Measurements from ENCODE around the gene SH3BP4.

SH3BP4 gene

GRCh38 chr2:235066490-235066889, 114.7 kb downstream of the SH3BP4 start:
- no peak for DNase-seq

DNA sequence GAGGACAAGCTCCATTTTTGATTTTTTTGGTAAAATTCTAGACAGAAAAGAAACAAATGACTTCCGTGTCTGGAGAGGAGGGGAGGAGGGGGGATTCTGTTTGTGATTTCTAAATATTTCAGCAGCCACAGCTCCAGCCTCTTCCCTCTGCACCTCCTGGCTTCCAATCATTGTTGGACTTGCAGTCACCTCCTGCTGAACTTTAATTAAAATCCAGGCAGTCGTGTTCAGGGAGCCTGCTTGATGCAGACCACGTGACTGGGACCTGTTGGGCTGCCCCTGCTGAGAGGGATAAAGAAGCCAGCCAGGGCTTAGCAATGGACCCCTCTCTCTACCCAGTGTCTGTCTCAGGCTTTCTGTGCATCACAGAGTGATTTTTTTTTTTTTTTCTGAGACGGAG, 115.1 kb downstream of the SH3BP4 start:
- no peak for DNase-seq

DNA sequence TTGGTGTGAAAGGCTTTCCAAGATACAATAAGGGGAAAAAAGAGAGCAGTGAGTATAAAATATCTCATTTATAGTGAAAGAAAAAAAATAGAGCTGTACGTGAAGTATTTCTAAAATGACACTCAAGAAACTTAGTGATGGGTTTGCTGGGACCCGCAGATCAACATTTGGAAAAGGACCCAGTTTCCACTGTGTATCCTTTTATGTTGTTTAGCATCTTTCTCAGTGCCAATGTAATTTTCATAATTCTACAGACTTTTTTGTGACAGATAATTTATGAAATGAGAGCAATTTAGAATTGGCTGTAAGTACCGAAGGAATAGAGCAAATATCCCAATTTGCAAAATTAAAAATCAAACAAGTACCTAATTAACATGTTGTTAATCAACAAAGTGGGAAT, 116.9 kb downstream of the SH3BP4 start:
- DNase-seq: no peak

- no peak for DNase-seq
Observed at GRCh38 chr2:235070063-235070706, 118.4 kb downstream of the SH3BP4 start.

DNA sequence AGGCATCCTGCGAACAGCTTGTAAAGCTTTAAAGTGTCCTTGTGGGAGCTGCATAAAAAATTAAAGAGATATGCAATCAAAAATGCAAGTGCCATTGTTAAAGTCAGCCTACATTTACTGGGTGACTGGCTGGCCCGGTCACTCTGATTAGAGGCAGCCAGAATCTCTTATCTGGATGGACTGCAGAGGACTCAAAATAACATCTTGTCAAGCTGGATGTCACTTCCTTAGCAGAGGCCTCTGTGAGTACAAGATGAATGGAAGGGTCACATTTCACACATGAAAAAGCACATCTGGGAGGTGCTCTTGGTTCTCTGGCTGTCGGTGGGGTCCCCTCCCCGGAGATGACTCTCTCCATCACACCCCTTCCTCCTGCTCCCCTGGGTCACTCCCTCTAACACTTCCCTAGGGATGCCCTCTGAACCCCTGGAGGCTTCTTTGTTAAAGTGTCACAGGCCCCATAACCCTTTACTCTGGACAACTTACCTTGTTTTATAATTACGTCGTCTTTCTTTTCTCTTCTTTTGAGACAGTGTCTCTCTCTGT, 122.1 kb downstream of the SH3BP4 start:
- no peak for DNase-seq

DNA sequence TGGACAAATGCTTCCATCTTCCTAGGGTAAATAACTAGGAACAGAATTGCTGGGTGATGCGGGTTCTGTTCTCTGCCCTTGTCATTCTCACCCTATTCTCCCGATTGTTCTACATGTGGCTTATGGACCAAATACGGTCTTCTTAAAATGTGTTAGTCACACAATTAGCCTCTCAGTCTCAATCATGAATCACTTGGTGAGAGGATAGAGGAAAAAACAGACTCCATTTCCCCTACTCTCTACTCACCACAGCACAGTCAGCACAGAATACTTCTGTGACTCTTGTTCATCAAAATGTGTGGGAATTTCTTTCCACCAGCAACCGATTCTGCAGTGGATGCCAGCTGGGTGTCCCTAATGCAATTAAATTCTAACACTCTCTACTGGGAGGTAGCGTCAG, 125.2 kb downstream of the SH3BP4 start:
- no peak for DNase-seq

- no peak for DNase-seq
Observed at GRCh38 chr2:235078182-235078581, 126.4 kb downstream of the SH3BP4 start.

- no peak for DNase-seq
Observed at GRCh38 chr2:235078914-235079472, 127.2 kb downstream of the SH3BP4 start.

GRCh38 chr2:235080101-235080500, 128.3 kb downstream of the SH3BP4 start:
- DNase-seq: peak; percentile 46

GRCh38 chr2:235082578-235083338, 130.9 kb downstream of the SH3BP4 start:
- DNase-seq: no peak

DNA sequence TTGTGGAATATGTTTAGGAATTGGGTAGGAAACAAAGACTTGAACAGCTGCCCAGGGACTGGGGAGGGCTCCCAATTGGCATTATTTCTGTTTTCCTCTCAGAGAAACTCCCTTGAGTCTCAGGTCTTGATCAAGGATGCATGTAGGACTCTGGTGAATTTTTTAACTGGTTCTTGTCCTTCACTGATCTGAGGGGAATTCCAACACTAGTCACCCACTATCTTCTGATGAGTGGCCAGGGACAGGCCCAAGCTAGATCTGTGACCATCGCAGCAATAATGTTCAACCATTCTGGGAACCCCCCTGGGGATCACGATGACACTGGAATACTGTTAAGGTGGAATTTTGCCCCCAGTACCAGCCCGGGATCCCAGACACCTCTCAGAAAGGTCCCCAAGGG, 132.0 kb downstream of the SH3BP4 start:
- DNase-seq: no peak

DNA sequence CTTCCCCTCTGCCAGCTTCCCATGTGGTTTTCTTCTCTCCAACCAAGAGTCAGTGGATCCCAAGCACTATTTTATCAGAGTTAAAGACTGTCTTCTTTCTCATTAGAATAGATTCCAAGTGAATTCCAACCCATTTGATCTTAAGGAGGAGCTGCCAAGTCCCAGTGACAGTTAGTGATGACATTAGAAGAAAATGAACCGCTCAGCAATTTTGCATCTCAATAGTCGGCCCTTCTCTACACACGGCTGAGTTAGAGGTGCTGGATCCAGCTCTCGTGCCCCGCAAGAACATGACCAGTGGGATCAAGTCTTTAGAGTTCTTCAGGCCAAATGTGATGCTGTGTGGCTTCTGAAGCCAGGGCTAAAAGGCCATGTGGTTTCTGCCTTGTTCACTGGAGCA, 132.6 kb downstream of the SH3BP4 start:
- DNase-seq: no peak

GRCh38 chr2:235085476-235085875, 133.7 kb downstream of the SH3BP4 start:
- peak; percentile 28 for DNase-seq

DNA sequence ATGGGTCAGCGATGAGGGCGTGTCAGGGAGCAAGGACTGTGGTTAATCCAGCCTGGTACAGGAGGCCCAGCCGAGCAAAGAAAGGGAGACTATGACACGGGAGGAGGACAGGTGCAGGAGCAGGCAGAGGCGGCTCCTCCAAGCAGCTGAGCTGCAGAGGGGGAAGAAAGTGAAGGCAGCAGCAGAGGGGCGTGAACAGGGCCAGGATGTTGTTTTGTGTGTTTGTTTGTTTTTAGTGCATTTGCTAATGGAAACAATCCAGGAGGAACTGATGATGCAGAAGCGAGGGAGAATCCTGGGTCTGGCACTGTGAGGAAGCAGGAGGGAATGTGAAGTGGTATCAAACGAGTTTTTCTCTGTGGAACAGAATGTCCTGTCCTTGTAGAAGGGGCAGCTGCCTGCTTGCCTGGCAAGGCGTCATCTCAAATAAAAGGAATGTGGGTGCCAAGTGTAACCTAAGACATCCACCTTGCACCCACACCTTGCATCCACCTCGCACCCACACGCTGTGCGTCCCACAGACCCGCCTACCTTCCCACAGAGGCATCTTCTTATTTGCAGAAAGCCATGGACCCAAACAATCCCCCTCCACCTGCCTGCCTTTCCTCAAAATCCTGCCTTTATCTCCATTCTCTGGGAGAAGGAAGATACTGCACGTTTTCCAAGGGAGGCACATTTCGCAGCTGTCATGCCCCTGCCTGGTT, 134.8 kb downstream of the SH3BP4 start:
- DNase-seq: no peak

- DNase-seq: no peak
Observed at GRCh38 chr2:235087832-235088495, 136.1 kb downstream of the SH3BP4 start.

GRCh38 chr2:235088496-235088921, 136.7 kb downstream of the SH3BP4 start:
- DNase-seq: no peak

DNA sequence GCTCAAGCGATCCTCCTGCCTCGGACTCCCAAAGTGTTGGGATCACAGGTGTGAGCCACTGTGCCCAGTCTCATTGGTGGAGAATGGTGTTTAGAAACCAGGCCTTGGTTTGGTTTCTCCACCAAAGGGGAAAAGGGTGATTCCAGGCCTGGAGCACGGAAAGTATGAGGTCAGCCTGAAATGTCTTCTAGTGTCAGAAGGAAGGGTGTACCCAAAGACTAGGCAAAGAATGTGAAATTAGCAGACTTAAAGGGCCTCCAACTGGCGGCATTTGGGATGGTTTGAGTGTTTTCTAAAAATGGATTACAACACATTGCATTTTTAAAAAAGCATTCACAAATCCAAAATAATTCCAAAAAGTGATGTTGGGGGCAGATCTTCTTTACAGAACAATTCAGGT, 139.6 kb downstream of the SH3BP4 start:
- no peak for DNase-seq

DNA sequence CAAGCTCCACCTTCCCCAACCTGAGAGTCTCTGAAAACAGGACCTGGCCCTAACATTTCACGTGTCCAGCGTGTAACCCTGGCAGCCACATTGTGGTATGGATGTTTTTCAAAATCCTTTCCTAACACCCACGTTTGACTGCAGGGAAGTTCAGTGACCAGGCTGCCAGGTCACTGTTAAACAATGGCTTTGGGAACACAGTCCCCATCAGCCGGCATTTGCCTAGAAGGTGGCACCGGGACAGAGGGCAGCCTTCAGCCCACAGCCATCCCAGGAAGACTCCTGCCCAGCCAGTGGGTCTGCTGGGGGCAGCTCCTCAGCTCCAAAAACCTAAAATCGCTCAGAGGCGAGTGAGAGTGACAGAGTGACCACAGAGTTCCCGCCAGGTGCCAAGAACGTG, 140.2 kb downstream of the SH3BP4 start:
- DNase-seq: no peak

DNA sequence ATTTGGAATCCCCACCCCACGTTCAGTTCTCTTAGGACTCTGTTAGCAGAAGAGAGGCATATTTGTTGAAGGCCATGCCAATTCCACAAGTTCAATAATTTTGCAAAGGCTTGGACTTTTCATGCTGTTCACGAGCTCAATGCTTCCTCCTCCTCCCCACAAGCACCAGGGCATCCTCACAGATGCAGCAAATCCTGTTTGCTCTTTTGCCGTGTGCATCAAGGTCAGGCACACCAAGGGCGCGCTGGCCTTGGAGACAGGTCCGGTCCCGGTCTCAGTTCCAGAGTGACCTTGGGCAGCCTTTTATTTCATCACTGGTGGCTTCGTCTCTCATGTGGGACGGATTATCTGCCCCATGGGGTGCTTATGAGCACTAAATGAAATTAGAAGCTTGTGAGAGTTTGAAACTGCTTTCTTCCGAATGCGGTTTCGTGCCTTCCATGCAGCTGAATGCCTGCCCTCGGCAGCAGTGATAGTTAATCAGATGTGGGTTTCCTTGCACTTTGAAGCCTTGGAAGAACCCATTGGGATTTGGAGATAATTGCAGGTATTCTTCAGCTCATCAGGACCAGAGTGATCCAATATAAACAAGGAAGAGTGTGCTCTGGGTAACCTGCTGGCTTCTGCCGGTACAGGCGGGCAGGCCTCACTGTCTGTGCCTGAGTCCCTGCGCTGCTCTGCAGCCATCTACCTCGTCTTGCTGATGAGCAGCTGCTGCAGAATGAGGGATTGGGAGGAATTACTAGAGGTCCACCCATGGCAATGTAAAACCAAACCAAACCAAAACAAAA, 140.8 kb downstream of the SH3BP4 start:
- no peak for DNase-seq

GRCh38 chr2:235094457-235094856, 142.6 kb downstream of the SH3BP4 start:
- DNase-seq: no peak

- DNase-seq: peak; percentile 43
Observed at GRCh38 chr2:235095569-235095968, 143.8 kb downstream of the SH3BP4 start.

GRCh38 chr2:235096447-235096846, 144.6 kb downstream of the SH3BP4 start:
- DNase-seq: no peak
